Stimulated activated CD8-positive, alpha-beta memory T cell treated with anti-CD3 and anti-CD28 coated beads, Interleukin-7, amount 100 ng/mL, for 48 hours (primary cell): ENCODE measurements around the gene DLG2.
"Not testable (repeated sequence)": the region's sequence is repeated elsewhere in the genome, so short reads cannot be mapped to it uniquely, and the experiment has no call there.

Experiments used
- DNase-seq, 2 donors: peaks; one replicate each; pipeline ENCODE4 v3.0.0-alpha.2; 2020; ENCODE audit warnings: low read depth in 1 of 2; ENCODE audit errors: extremely low read depth in 1 of 2

DLG2 gene

GRCh38 chr11:84865791-84866535 lies 761.2 kb downstream of the DLG2 start:
- no peak for DNase-seq

GRCh38 chr11:84865257-84865656 lies 761.9 kb downstream of the DLG2 start:
- no peak for DNase-seq

GRCh38 chr11:84857746-84858145 lies 769.4 kb downstream of the DLG2 start:
- no peak for DNase-seq

- DNase-seq = no peak
Observed at GRCh38 chr11:84855508-84856245, 771.5 kb downstream of the DLG2 start.

- no peak for DNase-seq
Observed at GRCh38 chr11:84854498-84854880, 772.7 kb downstream of the DLG2 start.

GRCh38 chr11:84853841-84854497 lies 773.2 kb downstream of the DLG2 start:
- DNase-seq = no peak

- DNase-seq = no peak
Observed at GRCh38 chr11:84847842-84848241, 779.3 kb downstream of the DLG2 start.

GRCh38 chr11:84840201-84840600 lies 786.9 kb downstream of the DLG2 start:
- not testable (repeated sequence) for DNase-seq

- DNase-seq = no peak
Observed at GRCh38 chr11:84837402-84838069, 789.6 kb downstream of the DLG2 start.

GRCh38 chr11:84836371-84836770 lies 790.8 kb downstream of the DLG2 start:
- no peak for DNase-seq

GRCh38 chr11:84833488-84834088 lies 793.6 kb downstream of the DLG2 start:
- DNase-seq = no peak

GRCh38 chr11:84830372-84830771 lies 796.8 kb downstream of the DLG2 start:
- no peak for DNase-seq

GRCh38 chr11:84829162-84829561 lies 798.0 kb downstream of the DLG2 start:
- no peak for DNase-seq

- DNase-seq = no peak
Observed at GRCh38 chr11:84828616-84829015, 798.5 kb downstream of the DLG2 start.

GRCh38 chr11:84825106-84825660 lies 802.0 kb downstream of the DLG2 start:
- no peak for DNase-seq

GRCh38 chr11:84824624-84825023 lies 802.5 kb downstream of the DLG2 start:
- no peak for DNase-seq

- no peak for DNase-seq
Observed at GRCh38 chr11:84819537-84819936, 807.6 kb downstream of the DLG2 start.

GRCh38 chr11:84819128-84819527 lies 808.0 kb downstream of the DLG2 start:
- no peak for DNase-seq

- no peak for DNase-seq
Observed at GRCh38 chr11:84817998-84818397, 809.1 kb downstream of the DLG2 start.

- DNase-seq = no peak
Observed at GRCh38 chr11:84812471-84812969, 814.6 kb downstream of the DLG2 start.
